HG02884 (cell line): ENCODE results near the gene GAGE2A.
"Not testable (repeated sequence)": the region's sequence is repeated elsewhere in the genome, so short reads cannot be mapped to it uniquely, and the experiment has no call there.

ENCODE experiments used
- ATAC-seq: cut with Tn5 transposase; IDR thresholded peaks from one replicate; pipeline ENCODE4 v1.9.1; 2021; ENCODE audit warnings: mild to moderate bottlenecking, moderate library complexity; ENCODE audit not compliant: unreplicated experiment

Gene GAGE2A, protein sequence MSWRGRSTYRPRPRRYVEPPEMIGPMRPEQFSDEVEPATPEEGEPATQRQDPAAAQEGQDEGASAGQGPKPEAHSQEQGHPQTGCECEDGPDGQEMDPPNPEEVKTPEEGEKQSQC

GRCh38 chrX:49589196-49589595 is at the start of gene GAGE2A:
GAGE2A (plus strand) TSS chrX:49589496; CDS start chrX:49590651, 1,155 bp downstream.
- not testable (repeated sequence) for ATAC-seq

GRCh38 chrX:49541433-49541832 is 47.9 kb upstream of the GAGE2A start, which contains the start of gene GAGE12D:
GAGE12D (plus strand) TSS chrX:49541733; CDS start chrX:49542888, 1,155 bp downstream.
- ATAC-seq, result not testable (repeated sequence)

DNA sequence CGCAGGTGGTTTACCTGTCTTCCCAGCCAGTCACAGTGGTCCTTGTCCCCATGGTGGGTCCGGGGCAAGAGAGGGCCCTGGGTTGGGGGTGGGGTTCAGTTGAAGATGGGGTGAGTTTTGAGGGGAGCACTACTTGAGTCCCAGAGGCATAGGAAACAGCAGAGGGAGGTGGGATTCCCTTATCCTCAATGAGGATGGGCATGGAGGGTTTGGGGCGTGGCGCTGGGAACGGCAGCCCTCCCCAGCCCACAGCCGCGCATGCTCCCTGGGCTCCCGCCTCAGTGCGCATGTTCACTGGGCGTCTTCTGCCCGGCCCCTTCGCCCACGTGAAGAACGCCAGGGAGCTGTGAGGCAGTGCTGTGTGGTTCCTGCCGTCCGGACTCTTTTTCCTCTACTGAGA is 38.3 kb upstream of the GAGE2A start, which contains the start of gene GAGE12E:
Gene GAGE12E, plus strand, starts transcription at position 301 of the 400 bp plus-strand sequence. CDS start 1,155 bp downstream, outside the sequence.
- not testable (repeated sequence) for ATAC-seq

DNA sequence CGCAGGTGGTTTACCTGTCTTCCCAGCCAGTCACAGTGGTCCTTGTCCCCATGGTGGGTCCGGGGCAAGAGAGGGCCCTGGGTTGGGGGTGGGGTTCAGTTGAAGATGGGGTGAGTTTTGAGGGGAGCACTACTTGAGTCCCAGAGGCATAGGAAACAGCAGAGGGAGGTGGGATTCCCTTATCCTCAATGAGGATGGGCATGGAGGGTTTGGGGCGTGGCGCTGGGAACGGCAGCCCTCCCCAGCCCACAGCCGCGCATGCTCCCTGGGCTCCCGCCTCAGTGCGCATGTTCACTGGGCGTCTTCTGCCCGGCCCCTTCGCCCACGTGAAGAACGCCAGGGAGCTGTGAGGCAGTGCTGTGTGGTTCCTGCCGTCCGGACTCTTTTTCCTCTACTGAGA is 28.8 kb upstream of the GAGE2A start, which contains the start of gene GAGE12F:
Gene GAGE12F, plus strand, starts transcription at position 301 of the 400 bp plus-strand sequence. CDS start 1,155 bp downstream, outside the sequence.
- ATAC-seq, result not testable (repeated sequence)

GRCh38 chrX:49568728-49569127 is 20.6 kb upstream of the GAGE2A start:
- not testable (repeated sequence) for ATAC-seq

- ATAC-seq, result not testable (repeated sequence)
These were observed 20.1 kb upstream of the GAGE2A start for GRCh38 chrX:49569152-49569551.

GRCh38 chrX:49570100-49570499 is 19.2 kb upstream of the GAGE2A start, which contains the start of gene GAGE12G:
GAGE12G (plus strand) TSS chrX:49570400; CDS start chrX:49571555, 1,155 bp downstream.
- not testable (repeated sequence) for ATAC-seq

DNA sequence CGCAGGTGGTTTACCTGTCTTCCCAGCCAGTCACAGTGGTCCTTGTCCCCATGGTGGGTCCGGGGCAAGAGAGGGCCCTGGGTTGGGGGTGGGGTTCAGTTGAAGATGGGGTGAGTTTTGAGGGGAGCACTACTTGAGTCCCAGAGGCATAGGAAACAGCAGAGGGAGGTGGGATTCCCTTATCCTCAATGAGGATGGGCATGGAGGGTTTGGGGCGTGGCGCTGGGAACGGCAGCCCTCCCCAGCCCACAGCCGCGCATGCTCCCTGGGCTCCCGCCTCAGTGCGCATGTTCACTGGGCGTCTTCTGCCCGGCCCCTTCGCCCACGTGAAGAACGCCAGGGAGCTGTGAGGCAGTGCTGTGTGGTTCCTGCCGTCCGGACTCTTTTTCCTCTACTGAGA is 9.6 kb upstream of the GAGE2A start, which contains the start of gene GAGE12H:
Gene GAGE12H, plus strand, starts transcription at position 301 of the 400 bp plus-strand sequence. CDS start 1,155 bp downstream, outside the sequence.
- ATAC-seq, result not testable (repeated sequence)

- ATAC-seq, result not testable (repeated sequence)
These were observed 628 bp downstream of the GAGE2A start for GRCh38 chrX:49589769-49590478.

DNA sequence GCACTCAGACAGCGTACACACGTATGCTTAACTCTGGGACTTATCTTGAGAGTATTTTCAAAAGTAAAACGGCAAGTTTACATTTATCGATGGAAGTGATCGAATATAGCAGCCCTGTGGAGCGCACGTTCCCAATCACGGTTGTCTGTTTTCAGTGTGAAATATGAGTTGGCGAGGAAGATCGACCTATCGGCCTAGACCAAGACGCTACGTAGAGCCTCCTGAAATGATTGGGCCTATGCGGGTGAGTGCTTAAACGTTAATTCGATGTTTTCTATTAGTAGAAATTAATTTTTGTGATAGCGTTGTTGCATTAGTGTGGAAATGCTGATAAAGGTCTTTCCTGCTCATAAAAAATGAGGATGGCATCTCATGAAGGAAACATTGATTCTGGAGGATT is 1.2 kb downstream of the GAGE2A start:
- not testable (repeated sequence) for ATAC-seq

- not testable (repeated sequence) for ATAC-seq
These were observed 9.4 kb downstream of the GAGE2A start, which contains the start of gene GAGE1 for GRCh38 chrX:49598720-49599119. GAGE1 (plus strand) TSS chrX:49599020; CDS start chrX:49600175, 1,155 bp downstream.

DNA sequence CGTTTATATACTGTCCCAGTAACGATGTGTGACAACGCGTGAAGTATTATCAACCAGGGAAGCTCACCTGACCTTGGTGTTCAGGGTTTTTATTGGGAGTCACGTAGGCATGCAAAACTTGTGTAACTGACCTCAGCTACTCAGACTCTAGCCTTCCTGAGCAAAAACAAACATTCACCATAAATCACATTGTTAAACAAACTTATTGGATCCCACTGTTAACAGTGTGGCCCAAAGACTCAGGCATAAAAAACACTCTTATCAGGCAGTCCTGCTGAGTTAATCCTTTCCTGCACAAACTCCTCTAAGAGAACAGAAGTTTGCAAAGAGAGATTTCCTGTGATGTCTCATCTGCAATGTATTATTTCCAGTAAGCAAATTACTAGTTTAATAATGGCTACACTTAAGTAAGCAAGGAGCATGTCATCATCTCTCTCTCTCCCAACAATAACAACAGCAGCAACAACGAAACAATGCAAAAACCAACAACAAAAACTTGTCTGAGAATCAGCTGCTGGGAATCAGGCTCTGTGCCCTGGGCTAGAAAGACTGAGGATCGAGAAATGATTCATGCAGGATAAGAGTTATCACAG is 21.5 kb downstream of the GAGE2A start:
- ATAC-seq, result no peak

- ATAC-seq, result no peak
These were observed 29.3 kb downstream of the GAGE2A start for GRCh38 chrX:49618574-49618973.

DNA sequence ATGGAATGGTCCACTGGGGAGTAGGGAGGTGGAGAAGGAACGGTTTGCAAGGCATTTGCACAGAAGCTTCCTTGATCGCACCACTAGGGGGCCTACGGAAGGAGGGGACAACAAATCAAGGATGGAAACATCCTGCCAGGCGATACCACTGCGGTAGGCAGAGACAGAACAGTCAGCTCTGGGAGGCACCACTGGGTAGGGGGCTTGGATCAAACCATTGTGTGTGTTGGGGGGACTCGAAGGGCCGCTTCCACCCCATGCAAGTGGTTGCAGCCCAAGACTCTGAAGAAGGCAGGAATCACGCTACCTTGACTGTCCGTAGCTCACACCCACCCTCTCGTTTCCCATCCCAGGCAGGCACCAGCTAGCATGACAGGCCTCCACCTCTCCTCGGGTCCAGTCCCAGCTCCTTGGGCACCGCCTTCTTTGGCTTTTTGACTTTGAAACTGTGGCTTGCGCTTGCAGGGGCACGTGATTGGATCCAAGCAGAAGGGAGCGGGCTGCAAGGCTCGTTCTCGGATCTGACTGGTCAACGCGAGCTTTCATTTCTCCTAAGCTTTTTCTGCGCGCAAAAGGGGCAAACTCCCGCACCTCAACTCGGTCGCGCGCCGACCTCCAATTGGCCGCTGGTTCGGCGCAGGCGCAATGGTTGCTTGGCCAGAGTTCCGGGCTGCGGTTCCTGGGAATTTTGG is 37.9 kb downstream of the GAGE2A start:
- ATAC-seq, result no peak

DNA sequence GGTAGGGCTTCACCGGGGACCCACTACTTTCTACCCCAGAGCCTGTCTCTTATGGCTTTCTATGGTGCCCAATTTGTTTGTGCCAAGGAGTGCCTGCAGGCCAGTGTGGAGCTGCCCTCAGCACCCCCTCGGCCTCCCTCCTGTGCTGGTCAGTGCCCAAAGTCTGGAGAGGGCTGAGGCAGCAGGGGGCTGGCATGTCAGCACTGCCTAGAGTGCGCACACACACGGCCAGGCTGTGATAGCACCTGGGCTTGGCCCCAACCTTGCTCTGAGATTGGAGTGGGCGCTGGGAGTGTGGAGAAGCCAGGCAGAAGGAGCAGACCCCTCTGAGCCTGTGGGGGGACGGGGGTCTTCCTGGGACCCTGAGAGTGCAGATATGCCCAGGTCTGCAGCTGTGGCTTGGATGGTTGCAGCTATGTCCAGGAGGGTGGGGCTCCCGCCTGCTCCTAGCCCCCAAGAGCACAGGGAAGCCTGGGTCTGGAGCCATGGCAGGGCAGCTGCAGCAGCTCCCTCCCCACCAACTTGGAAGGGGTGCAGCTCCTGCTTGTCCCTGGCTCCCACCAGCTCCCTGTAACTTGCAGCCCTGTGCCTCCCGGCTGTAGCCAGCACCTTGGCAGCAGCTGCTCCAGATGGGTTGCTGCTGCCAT is 55.8 kb downstream of the GAGE2A start:
- ATAC-seq, result no peak
